Sciatic nerve (tissue), 2 donors: Measurements from ENCODE around the gene BRI3. TPM values are rescaled to one million over a fixed set of nuclear protein-coding genes. Genes with fewer than 3 reads are reported as not detected.

Experiments used
- ATAC-seq: fragments of 200-7000 bp; cut with Tn5 transposase; one replicate; pipeline ENCODE4 v1.9.1; 2020; ENCODE audit warnings: mild to moderate bottlenecking, moderate library complexity
- DNase-seq: peaks from one replicate; pipeline ENCODE4 v3.0.0-alpha.2; 2020; ENCODE audit warnings: low spot score
- intact Hi-C: fragments of 100-400 bp; cut with DNase I; formaldehyde crosslinking; loops from one replicate; pipeline ENCODE4 v1.14.2; 2022
- total RNA-seq: library from RNA; stranded (reverse); fragmentation: NEBNext Ultra II Directional; extraction: Animal tissue kit (Norgen Biotek cat#: 25700); gene quantifications from one replicate; pipeline ENCODE4 v1.2.1, GENCODE V29; 2021
- donor health status: DM: no; HTN: no; CAD: no.
- donor health status: DM: no; HTN: no; CAD: no.

BRI3 gene
- 132 TPM for total RNA-seq

GRCh38 chr7:98280791-98281756 is at the start of gene BRI3:
Gene BRI3, plus strand, starts transcription at chr7:98281686. Its CDS starts 110 bp downstream, at chr7:98281796.
- DNase-seq (peak; percentile 95), ATAC-seq (peak; percentile 83)
- intact Hi-C loops: no loop called here

GRCh38 chr7:98232263-98232585 is 49.3 kb upstream of the BRI3 start:
- no peak for ATAC-seq
- intact Hi-C loops: no loop called here
- no peak for DNase-seq

GRCh38 chr7:98232799-98233198 is 48.7 kb upstream of the BRI3 start:
- ATAC-seq (no peak), DNase-seq (no peak)
- intact Hi-C loops: no loop called here

- intact Hi-C loops: no loop called here
- DNase-seq (no peak), ATAC-seq (no peak)
Measured at GRCh38 chr7:98233219-98234070, 48.0 kb upstream of the BRI3 start.

- DNase-seq (no peak), ATAC-seq (no peak)
- intact Hi-C loops: no loop called here
Measured at GRCh38 chr7:98234429-98235147, 46.9 kb upstream of the BRI3 start.

GRCh38 chr7:98235901-98236300 is 45.6 kb upstream of the BRI3 start:
- intact Hi-C loops: no loop called here
- DNase-seq: no peak
- no peak for ATAC-seq

- intact Hi-C loops: no loop called here
- DNase-seq (no peak), ATAC-seq (no peak)
Measured at GRCh38 chr7:98236355-98237185, 44.9 kb upstream of the BRI3 start.

- no peak for DNase-seq
- intact Hi-C loops: no loop called here
- no peak for ATAC-seq
Measured at GRCh38 chr7:98238076-98238475, 43.4 kb upstream of the BRI3 start.

- DNase-seq: no peak
- intact Hi-C loops: no loop called here
- ATAC-seq: no peak
Measured at GRCh38 chr7:98238976-98239375, 42.5 kb upstream of the BRI3 start.

- no peak for DNase-seq
- peak; percentile 40 for ATAC-seq
Measured at GRCh38 chr7:98240961-98241673, 40.4 kb upstream of the BRI3 start.

GRCh38 chr7:98241674-98242241 is 39.7 kb upstream of the BRI3 start:
- ATAC-seq (no peak), DNase-seq (no peak)
- intact Hi-C loops: no loop called here

More at GRCh38 chr7:98240961-98241673, 40.4 kb upstream of the BRI3 start:
- intact Hi-C loops: no loop called here

GRCh38 chr7:98242342-98242741 is 39.1 kb upstream of the BRI3 start:
- no peak for DNase-seq
- intact Hi-C loops: no loop called here
- ATAC-seq: no peak

GRCh38 chr7:98242934-98243333 is 38.6 kb upstream of the BRI3 start:
- intact Hi-C loops: no loop called here
- no peak for ATAC-seq

GRCh38 chr7:98244871-98245270 is 36.6 kb upstream of the BRI3 start:
- no peak for DNase-seq
- intact Hi-C loops: no loop called here
- peak; percentile 35 for ATAC-seq

More at GRCh38 chr7:98242934-98243333, 38.6 kb upstream of the BRI3 start:
- no peak for DNase-seq

GRCh38 chr7:98248156-98248555 is 33.3 kb upstream of the BRI3 start:
- intact Hi-C loops: no loop called here
- ATAC-seq (no peak), DNase-seq (no peak)

GRCh38 chr7:98249106-98249505 is 32.4 kb upstream of the BRI3 start:
- intact Hi-C loops: no loop called here
- ATAC-seq (no peak), DNase-seq (no peak)

- DNase-seq (no peak), ATAC-seq (no peak)
- intact Hi-C loops: no loop called here
Measured at GRCh38 chr7:98250789-98251188, 30.7 kb upstream of the BRI3 start.

GRCh38 chr7:98251231-98251600 is 30.3 kb upstream of the BRI3 start:
- no peak for DNase-seq
- intact Hi-C loops: no loop called here
- ATAC-seq: no peak
